Activated CD4-positive, alpha-beta T cell treated with anti-CD3 and anti-CD28 coated beads, Interleukin-2, amount 50 U/mL, for 48 hours (primary cell): ENCODE data around the gene ACYP2.
"Not testable (repeated sequence)": the region's sequence is repeated elsewhere in the genome, so short reads cannot be mapped to it uniquely, and the experiment has no call there.

Source experiments
- DNase-seq, 2 experiments: peaks; one replicate each; pipeline ENCODE4 v3.0.0-alpha.2; 2020

The ACYP2 gene

DNA sequence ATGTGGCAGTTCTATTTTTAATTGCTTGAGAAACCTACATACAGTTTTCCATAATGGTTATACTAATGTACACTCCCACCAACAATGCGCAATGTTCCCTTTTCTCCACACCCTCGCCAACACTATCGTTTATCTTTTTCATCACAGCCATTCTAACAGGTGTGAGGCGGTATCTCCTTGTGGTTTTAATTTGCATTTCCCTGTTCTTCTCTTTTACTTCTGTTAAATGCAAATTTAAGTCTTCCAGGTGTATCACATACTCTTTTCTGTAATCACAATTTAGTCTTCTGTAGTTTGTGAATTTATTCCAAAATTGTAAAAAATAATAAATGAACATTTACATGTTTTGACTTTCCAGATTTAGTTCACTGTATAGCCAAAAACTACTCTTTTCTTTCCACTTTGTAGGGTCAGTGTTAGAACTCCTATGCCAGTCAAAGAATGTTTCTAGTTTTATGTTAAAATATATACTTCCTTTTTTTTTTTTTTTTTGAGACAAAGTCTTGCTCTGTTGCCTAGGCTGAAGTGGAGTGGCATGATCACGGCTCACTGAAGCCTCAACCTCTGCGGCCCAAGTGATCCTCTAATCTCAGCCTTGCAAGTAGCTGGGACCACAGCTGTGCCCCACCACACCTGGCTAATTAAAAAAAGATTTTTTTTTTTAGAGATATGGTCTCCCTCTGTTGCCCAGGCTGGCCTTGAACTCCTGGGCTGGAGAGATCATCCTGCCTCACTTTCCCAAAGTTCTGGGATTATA, 15.4 kb upstream of the ACYP2 start:
- no peak for DNase-seq

DNA sequence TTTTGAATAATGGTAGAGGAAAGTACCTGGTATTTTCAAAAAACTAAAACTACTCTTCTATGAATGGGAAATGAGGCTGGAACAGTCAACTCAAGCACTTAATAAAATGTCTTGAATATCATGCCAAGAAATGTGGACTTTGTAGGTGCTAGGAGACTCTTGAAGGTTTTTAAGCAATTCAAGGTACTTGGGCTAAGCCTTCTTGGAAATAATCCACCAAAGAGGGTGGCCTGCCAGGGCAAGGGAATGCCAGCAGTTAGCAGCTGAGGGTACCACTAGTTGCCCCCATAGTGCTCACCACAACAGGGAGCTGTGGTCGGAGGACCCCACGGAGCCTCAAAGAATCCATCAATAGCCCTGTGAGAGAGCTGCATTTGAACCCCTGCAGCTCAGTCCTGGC, 14.6 kb upstream of the ACYP2 start:
- no peak for DNase-seq

DNA sequence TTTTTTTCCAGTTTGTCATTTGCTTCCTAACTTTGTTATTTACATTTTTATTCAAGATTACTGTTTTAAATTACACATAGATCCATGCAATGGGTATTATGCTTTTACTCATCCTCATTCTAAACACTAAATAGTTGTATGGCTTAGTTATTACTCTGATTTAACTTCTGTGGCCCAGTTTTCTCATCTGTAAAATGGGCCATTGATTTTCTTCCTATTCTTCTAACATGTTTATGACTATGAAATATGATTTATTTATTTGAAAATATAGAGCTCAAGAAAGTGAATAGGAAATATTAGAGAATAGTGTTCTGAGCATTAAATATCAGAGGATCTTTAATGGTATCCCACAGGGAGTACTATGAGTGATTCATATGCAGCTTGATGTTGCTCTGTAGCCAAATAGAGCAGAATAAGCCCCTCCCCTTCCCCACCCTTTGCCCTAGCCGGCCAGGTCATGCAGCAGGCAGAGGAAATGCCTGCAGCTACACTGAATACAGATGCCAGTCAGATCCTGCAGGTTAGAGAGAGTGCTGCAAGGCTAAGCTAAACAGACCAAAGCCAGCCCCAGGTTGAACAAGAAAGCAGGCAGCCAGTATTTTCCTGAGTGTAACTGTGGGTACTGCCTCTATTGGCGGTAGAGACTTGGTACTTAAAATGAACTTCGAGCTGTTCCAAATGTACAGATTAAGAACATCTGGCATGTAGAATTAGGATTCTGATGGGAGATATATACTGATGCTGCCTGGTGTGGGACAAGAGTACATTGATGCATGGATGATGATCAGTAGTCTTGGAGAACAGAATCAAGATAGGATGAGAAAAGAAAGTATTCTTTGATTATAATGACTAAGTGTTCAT, 11.7 kb upstream of the ACYP2 start:
- peak; percentile 13 to 28 for DNase-seq

DNA sequence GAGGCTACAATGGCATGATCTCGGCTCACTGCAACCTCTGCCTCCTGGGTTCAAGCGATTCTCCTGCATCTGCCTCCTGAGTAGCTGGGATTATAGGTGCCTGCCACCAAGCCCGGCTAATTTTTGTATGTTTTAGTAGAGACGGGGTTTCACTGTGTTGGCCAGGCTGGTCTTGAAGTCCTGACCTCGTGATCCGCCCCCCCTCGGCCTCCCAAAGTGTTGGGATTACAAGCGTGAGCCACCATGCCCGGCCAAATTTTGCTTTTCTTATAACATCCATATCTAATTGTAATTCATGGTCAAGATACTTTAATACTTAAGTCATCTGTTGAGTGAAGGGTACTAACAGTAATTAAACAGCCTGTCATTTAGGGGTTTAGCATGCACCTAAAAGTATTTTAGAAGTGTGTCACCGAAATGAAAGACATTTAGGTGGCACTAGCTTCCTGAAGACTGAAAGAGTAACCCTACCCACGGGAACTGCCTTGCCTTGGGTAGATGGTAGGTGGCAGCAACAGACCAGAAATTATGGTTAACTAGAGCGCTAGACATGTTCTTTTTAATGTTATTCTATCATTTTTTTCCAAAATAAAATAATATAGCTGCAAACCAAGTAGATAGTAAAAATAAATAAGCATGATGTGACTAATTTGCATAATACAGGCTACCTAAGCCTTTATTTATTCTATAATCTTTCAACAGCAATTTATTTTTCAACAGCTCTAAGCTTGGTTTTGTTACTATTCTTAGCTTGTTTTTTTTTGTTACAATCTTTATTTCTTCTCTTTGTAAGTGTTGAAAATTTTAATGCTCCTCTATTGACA, 8.6 kb upstream of the ACYP2 start:
- peak in 1 of 2 experiments; percentile 35 for DNase-seq

DNA sequence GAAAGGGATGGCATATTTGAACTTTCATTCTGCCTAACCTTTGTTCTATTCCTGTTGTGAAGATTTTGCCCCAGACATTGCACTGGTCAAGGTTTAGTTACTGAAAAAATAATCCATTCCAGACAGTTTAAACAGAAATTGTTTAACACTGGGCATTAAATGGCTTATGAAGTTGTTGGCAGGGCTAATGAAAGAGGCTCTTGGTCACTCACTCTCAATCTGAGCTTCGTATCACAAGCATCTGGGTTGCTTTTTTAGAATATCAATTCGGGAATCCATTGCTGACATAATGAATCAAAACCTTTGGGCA, 8.0 kb upstream of the ACYP2 start:
- DNase-seq = no peak

DNA sequence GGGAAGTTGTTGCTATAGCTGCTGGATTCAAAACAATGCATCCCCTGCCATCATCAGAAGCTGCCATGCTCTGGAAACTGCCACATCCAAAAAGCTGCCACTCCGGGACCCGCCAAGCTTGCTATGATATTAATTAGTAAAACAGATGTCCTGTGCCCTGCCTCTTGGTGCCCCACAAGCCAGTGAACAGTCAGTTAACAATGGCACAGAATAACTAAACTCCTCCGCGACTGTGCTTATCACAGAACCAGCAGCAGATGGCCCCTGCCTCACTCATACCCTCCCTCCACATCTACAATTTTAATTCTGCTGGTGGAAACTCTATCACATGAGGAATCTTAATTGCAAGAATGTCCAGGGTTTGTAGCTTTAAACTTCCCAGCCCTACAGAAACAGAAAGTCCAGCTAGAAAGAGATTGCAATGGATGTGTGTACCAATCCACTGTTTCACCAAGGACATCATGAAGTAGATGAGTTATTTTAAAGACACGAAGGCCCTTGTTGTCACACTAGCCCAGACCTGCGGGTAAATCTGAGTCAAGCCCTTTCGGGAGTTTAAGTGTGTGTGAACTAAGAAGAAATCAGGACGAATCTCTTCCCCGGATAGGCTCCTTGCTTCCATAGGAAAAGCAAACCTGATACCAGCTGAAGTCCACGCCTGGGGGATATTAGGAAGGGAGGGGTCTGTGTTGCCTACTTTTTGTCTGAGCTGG, 7.4 kb upstream of the ACYP2 start:
- DNase-seq = no peak

DNA sequence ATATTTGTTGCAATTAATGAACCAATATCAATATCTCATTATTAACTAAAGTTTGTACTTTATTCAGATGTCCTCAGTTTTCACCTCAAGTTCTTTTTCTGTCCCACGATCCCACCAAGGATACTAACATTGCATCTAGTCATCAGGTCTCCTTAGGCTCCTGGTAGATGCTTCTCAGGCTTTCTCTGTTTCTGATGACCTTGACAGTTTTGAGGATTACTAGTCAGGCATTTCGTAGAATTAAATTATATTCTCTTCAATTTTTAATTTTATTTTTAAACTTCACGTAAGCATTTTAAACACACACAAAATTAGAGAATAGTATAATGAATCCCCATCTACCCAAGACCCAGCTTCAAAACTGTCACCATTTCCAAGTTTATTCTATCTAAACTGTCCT, 5.6 kb upstream of the ACYP2 start:
- DNase-seq = no peak

DNA sequence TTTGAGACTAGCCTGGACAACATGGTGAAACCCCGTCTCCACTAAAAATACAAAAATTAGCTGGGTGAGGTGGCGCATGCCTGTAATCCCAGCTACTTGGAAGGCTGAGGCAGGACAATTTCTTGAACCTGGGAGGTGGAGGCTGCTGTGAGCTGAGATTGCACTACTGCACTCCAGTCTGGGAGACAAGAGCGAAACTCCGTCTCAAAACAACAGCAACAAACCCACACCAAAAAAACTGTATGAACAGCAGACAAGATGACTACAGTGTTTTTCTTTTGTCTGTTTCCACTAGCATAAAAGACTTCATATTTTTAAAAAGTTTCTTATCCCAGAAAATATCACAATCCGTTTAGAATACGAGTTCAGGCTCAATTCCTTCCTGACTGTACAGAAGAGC, 936 bp upstream of the ACYP2 start:
- not testable (repeated sequence) for DNase-seq

DNA sequence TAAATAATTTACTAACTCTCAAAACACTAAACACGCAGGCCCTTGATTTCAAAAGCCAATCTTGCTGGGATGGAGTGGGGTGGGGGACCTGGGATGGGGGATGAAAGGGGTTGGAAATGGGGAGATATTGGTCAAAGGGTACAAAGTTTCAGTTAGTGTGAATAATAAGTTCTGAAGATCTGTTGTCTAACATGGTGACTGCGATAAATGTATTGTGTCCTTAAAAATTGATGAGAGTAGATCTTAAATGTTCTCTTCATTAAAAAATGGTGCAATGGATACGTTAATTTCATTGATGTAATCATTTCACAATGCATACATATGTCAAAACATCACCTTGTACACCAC, 505 bp upstream of the ACYP2 start:
- DNase-seq = no peak

DNA sequence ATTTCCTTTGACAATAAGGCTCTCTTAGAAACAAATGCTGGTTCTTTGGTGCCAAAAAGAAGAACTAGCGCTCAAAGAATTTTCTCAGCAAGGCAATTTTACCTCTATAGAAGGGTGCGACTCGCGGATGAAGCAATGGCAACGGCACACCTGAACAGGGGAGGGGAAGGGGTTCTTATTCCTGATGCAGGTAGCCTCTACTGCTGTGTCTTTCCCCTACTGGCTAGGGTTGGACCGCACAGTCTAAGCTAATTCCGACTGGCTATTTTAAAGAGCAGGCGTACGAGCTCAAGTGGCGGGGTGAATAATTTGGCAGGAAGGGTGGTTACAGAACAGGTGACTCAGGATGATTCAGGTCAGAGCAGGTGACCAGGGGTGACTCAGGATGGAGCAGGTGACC, 1.2 kb downstream of the ACYP2 start:
- not testable (repeated sequence) for DNase-seq

DNA sequence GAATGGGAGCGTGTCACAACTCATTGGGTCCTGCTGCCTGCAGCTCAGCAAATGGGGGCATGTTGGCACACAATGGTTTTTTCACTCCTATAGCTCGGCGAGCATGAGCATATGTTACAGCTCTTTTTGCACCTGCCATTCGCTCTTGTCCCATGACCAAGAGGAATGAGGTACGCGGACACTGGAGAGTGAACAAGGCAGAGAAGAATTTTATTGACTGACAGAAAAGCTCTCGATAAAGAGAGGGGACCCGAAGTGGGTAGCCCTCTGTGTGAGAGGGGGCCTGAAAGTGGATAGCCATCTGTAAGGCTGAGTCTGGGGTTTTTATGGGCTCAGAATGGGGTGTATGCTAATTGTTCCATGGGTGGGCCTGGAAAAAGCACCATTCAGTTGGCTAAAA, 5.5 kb downstream of the ACYP2 start:
- no peak for DNase-seq

DNA sequence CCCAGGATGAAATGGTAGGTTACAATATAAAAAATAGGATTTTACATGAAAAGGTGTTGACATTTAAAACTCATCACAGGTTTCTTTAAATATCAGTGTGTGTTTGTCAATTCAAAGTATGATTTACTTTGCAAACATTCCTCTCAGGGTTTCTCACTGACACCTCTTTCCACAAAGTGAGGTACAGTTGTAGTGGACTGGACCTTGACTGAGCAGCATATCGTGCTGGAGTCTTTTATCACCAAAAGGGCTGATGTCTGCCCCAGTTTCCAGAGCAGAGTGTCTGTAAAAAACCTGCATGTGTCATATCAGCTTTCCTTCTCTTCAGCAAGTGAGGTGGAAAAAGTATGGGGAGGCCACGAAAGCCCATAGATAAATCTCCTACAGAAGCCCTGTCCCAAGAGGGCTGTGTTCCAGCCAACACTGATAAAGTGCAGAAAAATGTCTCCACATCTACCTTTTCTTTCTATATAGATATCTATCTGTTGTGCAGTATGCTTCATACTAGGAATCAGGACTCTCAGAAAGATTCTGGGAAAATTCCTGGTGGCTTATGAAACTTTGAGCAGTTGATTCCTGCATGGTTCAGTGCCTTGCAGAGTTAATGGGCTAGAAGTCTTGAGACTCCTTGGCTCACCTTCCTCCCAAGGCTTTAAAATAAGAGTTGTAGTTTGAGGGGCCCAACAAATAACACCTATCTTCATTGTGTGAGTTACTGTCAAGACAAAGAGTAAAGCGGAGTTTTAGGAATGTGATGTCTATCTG, 6.9 kb downstream of the ACYP2 start:
- no peak for DNase-seq

DNA sequence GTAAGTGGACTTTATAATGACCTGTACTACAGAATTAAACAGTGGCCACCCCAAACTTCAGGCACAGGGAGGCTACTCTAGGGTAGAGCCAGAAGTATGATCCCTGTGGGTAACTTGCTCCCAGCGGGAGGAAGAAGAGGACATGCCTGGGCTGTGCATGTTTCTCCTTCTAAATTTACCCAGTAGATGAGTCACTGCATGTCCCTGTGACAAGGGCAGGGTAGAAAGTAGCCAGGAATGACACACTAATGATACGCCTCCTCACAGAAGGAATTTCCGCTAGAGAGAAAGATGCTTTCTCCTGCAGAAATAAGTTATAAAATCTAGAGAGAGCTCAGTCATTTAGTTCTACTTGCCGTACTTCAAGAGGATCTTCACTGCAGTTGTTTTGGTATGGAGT, 7.5 kb downstream of the ACYP2 start:
- no peak for DNase-seq

DNA sequence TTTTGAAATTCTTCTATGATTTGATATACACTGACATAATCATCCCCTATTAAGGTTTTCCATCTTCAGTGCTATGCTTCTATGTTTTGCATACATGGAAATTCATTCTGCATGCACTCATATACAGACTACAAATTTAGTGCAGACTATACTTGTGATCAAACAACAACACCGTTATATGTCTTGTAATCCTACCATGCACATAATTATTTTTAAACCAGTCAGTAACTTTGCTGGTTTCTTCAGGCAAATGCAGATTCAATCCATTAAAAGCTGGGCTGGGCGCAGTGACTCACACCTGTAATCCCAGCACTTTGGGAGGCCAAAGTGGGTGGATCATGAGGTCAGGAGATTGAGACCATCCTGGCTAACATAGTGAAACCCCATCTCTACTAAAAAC, 11.8 kb downstream of the ACYP2 start:
- DNase-seq = not testable (repeated sequence)

DNA sequence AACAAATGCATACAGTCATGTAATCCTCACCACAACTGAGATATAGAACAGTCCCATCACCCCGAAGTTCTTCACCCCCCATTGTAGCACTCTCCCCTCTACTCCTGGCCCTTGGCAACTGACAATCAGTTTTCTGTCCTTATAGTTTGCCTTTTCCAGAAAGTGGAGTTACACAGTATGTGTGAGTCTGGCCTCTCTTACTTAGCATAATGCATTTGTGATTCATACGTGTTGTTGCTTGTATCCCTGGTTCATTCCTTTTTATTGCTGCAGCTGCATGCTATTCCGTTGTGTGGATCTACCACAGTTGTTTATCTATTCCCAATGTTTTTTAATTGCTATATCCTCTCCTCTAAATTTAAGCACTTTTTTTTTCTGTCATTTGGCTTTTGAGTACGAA, 17.6 kb downstream of the ACYP2 start:
- no peak for DNase-seq

DNA sequence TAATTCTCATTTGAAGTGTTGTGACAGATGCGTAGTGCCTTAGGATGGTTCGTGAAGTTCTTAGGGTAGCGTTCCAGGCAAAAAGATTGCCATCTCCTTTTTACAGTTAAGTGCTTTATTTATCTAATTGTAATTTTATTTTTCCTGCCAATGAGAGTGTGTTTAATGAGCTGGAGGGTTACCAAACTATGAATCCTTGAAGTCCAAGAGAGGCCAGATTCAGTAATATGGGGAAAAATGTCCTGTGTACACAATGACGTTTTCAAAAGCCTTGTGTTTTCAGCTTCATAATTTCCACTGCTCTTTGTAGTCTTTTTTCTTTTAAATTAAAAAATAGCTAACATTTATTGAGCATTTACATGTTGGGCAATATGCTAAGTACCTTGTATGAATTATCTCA, 23.8 kb downstream of the ACYP2 start:
- no peak for DNase-seq

DNA sequence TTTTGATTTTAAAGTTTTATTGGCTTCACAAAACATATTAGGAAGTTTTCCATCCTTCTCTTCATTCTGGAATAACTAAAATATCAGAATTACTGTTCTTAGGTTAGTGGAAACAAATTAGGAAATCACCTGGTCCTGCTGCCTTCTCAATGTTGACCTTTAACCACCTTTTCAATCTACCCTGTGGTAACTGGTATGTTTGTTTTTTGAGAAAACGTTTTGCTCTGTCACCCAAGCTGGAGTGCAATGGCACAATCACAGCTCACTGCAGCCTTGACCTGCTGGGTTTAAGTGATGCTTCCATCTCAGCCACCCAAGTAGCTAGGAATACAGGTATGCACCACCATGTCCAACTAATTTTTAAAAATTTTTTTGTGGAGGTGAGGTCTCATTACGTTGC, 28.4 kb downstream of the ACYP2 start:
- DNase-seq = no peak

DNA sequence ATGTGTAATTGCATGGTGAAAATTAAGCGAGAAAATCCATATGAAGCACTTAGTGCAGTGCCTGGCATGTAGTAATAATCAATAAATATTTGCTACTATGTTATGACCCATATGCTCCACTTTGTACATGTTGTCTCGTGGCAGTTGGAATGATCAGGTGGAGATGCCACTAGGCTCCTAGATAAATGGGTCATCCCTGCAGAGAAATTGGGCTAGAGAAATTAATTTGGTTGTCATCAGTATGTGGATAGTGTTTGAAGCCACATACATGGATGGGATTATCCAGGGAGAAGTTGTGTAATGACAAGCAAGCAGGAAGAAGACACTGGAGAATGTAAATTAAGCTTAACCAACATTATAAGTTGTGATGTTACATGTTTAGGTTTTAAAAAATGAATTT, 33.0 kb downstream of the ACYP2 start:
- DNase-seq = no peak

DNA sequence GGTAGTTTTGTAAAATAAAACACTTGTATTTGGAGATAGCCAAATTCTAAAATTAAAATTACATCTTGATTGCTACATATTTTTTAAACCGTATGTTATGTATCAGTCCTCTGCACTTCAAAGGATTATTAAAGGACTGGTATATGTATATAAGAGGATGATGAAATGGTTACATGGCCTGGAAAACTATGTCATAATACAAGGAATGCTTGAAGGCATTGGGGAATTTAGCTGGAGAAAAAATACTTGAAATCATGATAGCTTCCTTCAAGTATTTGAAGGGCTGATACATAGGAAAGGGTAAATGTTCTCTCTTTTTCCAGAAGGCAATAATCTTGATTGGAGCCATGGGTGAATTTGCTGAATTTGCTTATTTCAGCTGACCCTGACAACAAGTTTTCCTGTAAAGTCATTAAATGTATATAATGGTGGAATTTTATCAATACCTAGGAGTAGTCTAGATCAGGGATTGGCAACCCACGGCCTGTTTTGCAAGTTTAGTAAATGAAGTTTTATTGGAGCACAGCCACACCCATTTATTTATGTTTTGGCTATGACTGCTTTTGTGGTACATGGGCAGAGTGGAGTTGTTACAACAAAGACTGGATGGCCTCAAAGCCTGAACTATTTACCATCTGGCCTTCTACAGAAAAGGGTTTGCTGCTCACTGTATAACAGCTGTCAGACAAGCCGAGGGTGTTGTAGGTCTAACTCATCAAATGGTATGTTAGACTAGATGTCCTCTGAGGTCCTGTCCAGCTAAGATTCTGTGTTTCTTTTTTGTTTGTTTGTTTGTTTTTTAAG, 34.4 kb downstream of the ACYP2 start:
- no peak for DNase-seq

DNA sequence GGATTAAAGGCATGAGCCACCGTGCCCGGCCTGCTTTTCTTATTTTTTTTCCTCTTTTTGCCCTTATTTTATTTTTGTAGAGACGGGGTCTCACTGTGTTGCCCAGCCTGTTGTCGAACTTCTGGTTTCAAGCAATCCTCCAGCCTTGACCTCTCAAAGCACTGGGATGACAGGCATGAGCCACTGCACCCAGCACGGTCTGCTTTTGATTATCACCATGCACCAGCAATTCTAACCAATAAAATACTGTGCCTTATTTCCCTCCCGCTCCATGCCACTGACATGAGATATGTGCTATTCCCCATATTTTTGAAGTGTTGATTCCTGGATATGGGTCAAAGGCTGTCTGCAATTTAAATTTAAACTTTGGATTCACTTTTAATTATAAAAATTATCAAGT, 42.9 kb downstream of the ACYP2 start:
- DNase-seq = no peak

DNA sequence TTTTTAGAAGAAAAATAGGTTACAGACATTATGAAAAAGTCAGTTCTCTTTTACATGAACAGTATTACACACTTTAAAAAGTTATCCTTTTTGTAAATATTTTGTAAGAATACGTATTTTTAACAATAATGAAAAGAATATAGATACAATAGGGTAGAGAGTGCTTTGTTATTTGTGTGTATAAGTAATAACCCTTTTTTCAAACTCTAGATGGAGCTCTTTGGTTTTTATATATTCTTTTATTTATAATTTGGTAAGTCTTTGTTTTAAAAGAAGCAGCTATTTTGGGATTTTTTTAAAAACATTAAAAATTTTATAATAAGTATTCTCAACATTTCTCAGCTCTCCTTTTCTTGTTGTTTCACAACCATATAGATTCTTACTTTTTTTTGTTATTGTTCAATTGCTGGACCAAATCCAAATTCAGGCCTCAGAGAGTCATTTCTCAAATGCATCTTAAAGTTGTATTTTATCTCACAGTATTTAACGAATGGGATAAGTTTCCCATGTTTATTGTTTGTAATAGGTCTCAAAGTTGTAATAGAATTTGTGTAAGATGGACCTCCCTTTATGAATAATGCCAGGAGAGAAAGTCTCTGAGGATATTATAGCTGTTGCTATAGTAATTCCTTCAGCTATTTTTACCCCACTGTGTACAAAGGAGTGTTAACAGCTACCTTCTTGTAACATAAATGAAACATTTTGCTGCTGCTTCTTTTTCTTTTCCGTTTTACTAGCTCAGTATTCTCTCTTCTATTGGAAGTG, 46.4 kb downstream of the ACYP2 start:
- DNase-seq = no peak
